NCI-H82 treated with DMSO at 0.1 percent for 48 hours (cell line): ENCODE results near the gene HOXA4.
A peak's percentile ranks its signal among the peaks of the same experiment; 100 is the strongest.

Source experiments
- DNase-seq: peaks from one replicate; lab custom pipeline; 2025; ENCODE audit not compliant: unreplicated experiment; lab: John Stamatoyannopoulos, UW

HOXA4 gene

DNA sequence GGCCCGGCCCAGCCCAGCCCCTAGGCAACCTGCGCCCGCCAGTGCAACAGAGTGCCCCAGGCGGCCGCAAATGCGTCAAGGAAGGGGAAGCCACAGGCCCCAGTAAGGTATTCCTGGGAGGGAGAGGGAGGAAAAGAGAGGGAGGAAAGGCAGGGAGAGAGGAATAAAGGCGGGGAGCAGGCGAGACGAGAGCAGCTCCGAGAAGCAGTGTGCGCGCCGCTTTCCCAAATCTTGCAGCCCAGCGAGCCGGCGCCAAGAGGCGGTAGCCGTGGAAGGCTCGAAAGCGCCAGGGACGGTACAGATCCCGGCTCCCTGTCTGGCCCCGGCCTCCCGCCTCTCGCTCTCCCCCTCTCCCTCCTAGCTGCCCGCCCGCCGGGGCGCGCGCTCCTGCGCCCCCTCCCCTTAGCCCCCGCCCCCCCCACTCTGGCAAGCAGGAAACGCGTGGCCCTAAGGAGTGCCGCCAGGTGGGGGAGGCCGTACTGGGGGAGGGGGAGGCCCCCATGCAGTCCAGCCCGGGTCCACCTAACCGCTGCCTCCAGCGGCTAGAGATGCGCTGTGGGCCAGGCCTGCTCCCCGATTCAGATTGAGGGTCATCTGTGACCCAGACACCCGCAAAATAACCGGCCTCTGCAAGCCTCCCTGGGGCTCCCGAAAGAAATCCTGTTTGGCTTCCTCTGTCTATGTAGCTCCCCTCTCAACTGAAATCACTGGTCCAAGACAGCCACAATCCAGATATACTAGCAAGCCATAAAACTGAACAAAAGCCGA, 39.3 kb upstream of the HOXA4 start:
- no peak for DNase-seq

DNA sequence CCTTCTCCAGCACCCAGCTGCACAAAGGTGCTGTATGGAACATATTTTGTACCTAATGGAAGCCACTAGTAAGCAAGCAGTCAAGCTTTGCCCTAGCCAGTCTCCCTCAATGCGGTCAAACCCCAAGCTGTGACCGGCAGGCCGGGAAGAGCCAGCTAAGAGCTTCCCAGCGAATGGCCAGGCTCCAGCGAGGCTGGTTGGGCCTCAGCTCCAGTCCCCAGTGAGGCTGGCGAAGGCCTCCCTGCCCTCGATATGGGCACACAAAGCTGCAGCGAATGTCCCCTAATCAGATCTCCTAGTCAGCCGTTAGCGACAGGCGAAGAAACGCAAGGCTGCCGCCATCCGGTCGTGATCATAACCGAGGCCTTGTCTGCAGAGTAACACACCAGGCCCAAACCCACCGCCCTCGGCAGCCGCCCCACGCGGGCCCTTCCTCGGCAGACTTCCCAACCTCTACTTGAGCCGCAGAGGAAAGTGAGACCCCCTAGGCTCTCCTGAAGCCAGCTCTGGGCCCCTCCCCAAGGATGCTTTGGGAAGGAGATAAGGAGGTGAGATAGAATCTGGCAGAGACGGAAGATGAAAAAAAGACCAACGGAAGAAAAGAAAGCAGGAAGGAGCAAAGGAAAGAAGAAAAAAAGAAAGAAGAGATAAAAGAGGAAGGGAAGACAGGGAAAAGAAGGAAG, 37.8 kb upstream of the HOXA4 start:
- DNase-seq, result no peak

DNA sequence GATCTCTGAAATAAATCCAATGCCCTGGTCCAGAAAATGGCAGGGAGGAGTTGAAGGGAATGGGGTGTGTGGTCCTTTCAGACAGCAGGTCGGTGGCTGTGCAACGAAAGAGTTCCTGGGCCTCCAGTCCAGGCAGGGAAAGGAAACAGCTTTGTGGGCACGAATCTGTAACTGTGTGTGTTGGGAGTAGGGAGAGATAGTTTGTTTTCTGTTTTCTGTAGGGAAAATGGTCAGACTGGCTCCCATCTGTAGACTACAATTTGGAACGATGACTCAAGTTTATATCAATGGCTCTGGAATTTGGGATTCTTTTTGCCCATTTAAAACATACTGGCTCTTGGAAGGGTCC, 37.3 kb upstream of the HOXA4 start:
- DNase-seq, result no peak

DNA sequence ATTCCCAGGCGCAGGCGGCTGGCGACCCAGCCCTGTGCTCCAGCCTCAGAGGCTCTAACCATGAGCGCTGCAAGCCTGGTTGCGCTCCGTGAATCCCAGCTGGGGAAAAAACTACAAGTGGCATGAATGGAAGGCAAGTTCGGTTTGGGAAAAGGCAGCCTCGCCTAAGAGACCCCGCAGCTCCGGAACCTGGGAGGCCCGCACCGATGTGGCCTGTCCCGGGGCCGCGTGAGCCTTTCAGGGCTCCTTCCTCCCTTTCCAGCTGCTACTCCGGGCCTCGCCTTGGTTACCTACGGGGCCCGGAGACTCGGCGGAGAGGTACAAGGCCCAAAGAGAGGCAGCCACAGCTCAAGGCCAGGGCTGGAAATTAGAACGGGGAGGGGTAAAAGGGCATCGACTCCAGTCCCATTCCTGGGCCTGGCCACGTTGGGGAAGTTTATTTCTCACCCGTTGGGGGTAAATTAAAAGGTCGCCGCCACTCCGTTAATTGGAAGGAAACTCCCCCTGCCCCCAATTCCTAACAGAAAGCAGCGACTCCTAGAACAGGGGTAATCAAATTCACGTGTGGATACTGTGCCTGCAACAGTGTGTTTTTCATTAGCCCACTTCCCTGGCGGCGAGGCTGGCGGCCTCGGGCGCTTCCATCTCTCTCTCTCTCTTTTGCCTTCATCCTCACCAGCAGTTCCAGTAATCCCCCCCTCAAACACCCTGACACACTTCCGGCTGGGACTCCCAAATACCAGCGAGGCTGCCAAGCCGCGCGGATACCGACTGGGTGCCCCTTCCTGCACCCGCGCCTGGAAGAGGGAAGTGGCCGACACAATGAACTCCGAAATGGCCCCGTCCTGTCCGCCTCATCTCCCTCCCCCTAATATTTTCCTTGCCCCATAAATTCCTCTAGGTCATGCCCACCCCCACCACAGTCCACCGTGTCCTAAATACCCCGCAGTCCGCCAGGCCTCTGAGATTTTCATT, 36.3 kb upstream of the HOXA4 start:
- DNase-seq, result no peak

DNA sequence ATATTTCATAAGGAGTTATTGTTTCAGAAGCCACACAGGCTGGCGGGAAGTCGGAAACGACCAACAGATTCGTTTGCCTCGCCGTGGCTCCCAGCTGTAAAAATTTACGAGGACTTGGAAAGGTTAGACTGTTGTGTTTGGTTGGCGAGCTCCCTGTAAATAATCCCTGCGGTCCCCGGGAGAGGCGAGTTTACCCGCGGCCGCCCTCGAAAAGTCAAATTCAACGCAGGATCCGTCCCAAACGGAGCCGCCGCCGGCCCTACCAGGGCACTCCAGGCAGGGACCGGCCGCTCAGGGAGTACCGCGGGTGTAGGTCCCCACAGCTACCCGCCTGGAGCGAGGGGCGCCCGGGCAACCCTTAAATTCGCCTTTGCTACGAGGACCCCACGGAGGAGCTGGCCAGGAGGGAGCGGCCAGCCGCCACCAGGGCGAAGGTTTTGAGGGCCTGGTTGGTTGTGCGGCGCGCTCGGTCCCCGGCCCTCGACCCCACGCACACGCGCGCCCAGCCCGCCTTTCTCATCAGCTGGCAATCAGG, 35.5 kb upstream of the HOXA4 start:
- DNase-seq, result no peak

DNA sequence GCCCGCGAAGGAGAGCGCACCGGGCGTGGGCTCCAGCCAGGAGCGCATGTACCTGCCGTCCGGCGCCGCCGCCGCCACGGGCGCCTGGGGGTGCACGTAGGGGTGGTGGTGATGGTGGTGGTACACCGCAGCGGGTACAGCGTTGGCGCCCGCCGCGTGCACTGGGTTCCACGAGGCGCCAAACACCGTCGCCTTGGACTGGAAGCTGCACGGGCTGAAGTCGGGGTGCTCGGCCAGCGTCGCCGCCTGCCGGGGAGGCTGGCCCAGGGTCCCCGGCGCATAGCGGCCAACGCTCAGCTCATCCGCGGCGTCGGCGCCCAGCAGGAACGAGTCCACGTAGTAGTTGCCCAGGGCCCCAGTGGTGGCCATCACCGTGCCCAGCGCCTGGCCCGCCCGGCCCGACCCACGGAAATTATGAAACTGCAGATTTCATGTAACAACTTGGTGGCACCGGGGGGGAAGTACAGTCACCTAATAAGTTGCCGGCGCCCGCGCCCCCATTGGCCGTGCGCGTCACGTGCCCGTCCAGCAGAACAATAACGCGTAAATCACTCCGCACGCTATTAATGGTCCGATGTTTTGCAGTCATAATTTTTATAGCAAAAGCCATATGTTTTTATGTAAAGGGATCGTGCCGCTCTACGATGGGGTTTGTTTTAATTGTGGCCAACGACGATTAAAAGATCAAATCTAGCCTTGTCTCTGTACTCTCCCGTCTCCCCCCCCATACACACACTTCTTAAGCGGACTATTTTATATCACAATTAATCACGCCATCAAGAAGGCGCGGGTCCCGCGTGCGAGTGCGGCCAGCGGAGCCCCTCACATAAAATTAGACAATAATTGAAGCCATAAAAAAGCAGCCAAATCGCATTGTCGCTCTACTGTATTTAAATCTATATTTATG, 34.8 kb upstream of the HOXA4 start, which contains the start of gene HOXA9:
Gene HOXA9 (minus strand): TSS at position 449 of the 907 bp plus-strand sequence. CDS start 80 bp downstream, at position 369.
- DNase-seq, result no peak

DNA sequence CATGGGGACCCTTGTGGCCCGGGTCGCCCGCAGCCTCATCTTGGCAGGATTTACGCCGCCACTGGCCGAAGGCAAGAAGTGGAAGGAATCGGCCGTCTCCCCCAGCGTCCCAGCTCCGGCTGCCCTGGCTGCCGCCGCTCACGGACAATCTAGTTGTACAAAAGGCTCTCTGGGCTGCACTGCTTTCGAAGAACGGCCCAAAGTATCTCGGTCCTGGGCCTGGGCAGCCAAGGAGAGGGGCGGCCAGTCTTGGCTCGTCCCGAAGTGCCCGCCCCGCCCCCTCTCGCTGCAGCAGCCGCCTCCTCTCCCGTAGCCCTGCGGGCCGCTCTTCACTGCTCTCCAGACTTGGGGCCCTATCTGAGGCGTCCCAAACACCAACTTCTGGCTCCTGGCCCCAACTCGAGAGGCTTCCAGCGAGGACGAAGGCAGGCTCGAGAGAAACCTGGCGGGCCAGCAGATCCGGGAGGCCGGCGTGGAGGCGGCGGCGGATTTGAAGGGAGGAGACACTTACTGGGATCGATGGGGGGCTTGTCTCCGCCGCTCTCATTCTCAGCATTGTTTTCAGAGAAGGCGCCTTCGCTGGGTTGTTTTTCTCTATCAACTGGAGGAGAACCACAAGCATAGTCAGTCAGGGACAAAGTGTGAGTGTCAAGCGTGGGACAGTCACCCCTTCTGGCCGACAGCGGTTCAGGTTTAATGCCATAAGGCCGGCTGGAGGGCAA, 34.0 kb upstream of the HOXA4 start:
- no peak for DNase-seq

DNA sequence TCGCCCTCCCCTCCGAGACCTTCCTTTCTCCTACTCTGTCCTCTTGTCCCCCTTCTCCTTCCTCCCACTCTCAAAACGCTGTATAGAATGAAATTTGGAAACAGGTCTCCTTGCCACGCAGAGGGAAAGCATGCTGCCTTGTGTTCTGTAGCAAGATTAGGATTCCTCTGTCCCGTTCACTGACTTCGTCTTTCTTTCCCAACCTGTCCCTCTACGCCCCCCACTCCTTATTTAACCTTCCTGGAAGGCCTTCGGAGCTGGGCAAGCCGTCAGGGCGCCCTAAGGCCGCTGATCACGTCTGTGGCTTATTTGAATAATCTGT, 33.4 kb upstream of the HOXA4 start:
- DNase-seq, result no peak

DNA sequence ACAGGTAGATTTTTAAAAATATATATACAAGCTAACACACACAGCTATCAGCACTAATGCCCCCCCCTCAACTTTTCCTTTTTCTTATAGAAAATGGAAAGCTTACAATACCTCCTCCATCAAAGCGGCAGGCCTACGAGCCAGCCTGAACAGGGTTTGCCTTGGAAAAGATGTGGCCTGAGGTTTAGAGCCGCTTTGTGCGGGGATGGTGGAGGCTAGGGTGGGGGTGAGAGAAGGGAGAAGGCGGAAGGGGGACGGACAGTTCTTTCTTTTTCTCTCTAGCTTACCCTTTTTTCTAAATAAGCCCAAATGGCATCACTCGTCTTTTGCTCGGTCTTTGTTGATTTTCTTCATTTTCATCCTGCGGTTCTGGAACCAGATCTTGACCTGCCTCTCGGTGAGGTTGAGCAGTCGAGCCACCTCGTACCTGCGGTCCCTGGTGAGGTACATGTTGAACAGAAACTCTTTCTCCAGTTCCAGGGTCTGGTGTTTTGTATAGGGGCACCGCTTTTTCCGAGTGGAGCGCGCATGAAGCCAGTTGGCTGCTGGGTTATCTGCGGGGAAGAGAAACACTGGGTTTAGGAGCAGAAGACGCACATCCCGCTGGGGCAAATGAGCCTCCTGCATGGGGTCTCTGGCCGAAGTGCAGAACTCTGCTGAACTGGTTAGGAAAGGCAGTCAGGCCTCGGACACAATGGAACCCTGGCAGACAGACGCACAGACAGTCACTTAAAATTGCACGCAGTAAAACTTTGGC, 32.9 kb upstream of the HOXA4 start:
- no peak for DNase-seq

DNA sequence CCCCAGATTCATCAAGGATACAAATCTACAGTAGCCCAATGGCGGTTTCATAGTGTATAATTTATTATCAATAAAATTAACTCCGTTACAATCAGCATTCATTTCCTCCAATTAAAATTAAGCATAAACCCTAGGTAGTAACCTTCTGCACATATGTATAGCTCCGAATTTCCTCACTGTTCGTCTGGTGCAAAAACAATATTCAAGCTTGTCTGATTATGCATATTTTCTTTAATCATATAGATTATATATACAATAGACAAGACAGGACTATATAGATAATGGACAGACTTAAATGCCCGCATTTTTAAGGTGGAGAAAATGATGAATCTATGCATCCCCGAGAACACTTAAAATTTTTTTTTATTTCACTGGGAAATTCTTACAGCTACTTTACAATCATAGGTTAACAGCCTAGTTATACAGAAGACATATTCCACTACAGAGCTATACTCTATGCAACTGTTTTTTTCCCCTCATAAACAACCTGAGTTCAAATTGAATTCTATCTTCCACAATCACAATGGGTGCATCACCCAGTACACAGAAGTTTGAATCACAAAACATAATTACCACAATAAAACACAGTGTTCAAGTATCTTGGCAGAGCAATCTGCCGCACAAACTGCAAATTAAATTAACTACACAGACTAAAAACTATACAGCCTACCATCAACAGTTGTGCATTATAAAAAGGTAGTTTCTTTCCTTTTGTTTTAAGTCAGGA, 32.2 kb upstream of the HOXA4 start:
- no peak for DNase-seq

DNA sequence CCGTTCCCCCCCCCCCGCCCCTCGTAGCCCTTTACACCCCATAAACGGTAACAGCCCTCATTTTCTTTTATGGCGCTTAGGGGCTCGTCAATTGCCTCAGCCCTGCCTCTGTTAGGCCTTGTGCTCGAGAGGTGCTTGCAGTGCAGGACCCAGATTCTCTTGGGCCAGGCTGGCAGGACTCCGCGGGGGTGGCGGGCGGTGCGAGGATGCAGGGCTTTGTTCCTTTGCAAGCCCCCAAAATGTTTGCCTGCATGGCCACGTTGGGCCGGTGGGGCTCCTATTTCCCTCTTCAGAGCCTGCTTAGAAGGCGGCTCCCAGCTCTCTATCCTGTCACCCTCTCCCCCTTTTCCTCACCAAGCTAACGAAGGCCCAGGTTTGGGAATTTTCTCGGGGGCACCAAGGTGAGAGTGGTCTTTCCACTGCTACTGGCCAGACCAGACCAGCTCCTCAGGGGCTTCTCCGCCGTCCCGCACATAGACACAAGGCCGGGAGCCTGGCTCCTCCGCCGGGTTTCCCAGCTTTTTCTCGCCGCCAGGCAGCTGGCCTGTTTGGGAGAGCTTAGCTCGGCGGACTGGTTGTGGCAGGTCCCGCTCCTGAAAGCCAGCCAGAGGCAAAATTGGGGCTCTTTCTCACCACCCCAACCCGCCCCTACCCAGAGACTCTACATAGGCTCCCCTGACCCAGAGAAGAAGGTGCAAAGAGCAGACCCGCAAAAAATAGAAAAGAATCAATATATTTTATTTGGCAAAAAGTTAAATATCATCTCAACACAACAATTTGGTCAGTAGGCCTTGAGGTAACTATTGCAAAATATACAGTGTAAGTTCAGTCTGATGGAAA, 31.4 kb upstream of the HOXA4 start:
- no peak for DNase-seq

DNA sequence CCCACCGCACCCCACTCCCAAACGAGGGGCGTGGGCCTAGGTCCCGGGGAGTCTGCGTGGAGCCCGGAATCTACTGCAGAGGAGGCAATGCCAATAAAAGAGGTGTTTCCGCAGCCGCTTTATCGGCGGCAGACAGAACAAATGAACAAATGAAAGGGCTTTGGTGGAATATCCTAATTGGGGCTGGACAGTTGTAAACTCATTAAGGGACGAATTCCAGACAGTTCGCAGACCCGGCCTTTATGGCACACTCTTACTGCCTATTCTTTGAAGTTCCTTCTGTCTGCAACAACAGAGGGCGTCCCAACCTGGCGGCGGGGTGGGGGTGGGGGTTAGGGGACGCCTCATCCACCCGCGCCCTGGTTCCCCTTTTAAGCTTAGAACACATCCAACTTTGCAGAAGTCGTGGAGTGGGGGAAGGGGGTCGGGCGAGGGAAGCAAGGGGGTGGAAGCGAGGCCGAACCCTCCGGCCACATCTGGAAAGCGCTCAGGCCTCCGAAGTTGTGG, 30.7 kb upstream of the HOXA4 start:
- no peak for DNase-seq

DNA sequence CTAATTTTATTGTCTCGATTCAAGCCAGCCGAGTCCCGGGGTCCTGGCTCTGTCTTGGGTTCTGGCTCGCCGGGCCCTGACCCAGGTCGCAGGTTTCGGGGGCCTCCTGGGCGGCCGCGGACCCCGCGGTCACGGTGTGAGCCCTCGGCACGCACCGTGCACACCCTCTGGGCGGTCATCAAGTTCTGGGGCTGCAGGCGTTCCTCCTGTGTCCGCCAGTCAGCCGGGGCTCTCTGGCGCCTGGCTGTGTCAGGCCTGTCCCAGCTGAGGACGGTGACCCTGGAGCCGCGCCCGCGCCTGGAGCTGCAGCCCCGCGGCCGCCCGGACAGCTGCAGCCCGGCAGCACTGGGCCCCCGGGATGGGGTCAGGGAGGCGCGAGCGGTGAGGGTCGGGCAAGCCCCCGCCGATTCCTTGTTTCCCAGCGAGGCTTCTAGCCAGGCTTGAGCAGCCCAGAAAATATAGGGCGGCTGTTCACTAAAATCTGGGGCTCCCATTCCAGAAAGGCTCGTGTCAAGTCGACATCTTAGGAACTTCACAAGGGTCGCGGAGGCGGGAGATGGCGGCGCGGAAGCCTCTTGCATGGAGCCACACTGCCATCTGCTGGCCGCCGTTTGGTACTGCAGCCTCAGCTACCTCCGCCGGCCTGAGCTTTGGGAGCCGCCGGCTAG, 30.1 kb upstream of the HOXA4 start:
- DNase-seq, result peak; percentile 38

DNA sequence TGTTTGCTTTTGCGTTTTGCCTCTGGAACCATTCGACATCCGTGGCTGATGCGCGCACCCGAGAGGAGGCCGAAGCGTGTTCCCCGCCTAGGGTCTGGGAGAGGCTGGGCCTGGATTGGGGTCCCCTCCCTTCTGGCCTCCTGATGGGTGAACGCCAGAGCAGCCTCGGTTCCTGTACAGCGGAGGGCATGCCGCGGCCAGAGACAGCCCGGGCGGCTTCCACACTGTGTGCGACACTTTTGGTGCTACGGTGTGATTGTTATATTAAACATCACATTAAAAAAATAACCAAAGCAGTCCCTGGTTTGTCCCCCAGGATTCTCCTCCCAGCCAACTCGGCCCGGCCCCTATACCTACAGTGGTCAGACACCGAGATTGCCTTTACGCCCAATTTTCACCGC, 29.6 kb upstream of the HOXA4 start:
- DNase-seq, result no peak

DNA sequence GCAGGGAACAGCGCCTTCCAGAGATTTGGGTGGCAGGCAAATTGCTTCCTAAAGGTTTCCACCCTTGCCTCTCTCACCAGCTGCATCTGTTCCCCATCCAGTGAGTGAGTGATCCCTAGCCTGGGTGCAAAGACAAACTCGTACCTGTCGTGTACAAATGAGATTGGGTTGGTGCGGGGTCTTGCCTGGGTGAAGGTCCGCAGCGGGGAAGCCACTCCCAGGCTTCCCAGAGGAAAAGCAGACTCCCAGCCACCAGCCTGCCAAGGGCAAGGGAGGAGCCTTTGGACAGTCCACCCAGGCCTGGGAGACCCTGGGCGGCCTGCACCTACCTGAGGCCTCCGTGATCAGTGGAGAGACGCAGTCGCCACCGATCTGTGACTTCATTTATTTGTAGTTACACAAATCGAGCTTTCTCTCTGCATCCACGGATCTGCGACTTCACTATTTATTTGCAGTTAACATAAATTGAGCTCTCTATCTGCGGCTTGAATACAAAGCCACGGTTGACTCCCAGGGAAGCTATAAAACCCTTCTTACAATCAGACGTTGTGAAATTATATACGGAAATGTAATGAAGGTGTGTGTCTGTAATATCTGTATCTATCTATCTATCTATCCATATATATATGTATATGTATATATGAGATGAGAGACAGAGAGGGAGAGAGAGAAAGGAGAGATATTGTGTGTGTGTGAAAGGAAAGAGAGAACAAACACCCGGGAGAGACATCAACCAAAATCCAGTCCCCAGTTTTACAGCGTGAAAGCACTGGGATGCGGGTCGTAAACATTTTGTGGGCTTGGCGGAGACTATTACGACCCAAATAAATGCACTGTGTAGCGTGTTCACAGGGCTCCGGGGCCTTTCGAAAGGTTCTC, 28.9 kb upstream of the HOXA4 start:
- no peak for DNase-seq
